Measurements from ENCODE around the gene MPRIP.

Gene MPRIP

GRCh38 chr17:17091276-17091675 lies 49.0 kb downstream of the MPRIP start:
- DNase-seq: no peak

GRCh38 chr17:17091856-17092756 lies 49.8 kb downstream of the MPRIP start:
- no peak for DNase-seq

- no peak for DNase-seq
Measured at GRCh38 chr17:17093764-17094163, 51.5 kb downstream of the MPRIP start.

GRCh38 chr17:17096438-17097178 lies 54.4 kb downstream of the MPRIP start:
- no peak for DNase-seq

- DNase-seq: no peak
Measured at GRCh38 chr17:17097763-17098345, 55.6 kb downstream of the MPRIP start.

GRCh38 chr17:17098551-17099179 lies 56.4 kb downstream of the MPRIP start:
- no peak for DNase-seq

- DNase-seq: no peak
Measured at GRCh38 chr17:17102176-17102575, 59.9 kb downstream of the MPRIP start.

- DNase-seq: no peak
Measured at GRCh38 chr17:17103160-17103559, 60.9 kb downstream of the MPRIP start.

- no peak for DNase-seq
Measured at GRCh38 chr17:17104036-17104435, 61.8 kb downstream of the MPRIP start.

- no peak for DNase-seq
Measured at GRCh38 chr17:17104494-17104893, 62.2 kb downstream of the MPRIP start.

GRCh38 chr17:17105976-17106375 lies 63.7 kb downstream of the MPRIP start:
- DNase-seq: no peak

- no peak for DNase-seq
Measured at GRCh38 chr17:17106756-17107155, 64.5 kb downstream of the MPRIP start.

GRCh38 chr17:17107281-17107680 lies 65.0 kb downstream of the MPRIP start:
- DNase-seq: no peak

GRCh38 chr17:17107891-17108431 lies 65.7 kb downstream of the MPRIP start:
- DNase-seq: no peak

- peak; percentile 46 for DNase-seq
Measured at GRCh38 chr17:17108451-17109049, 66.3 kb downstream of the MPRIP start.

- peak; percentile 65 for DNase-seq
Measured at GRCh38 chr17:17109256-17109655, 67.0 kb downstream of the MPRIP start.

- peak; percentile 96 for DNase-seq
Measured at GRCh38 chr17:17109907-17110306, 67.7 kb downstream of the MPRIP start.

GRCh38 chr17:17110520-17110919 lies 68.3 kb downstream of the MPRIP start:
- DNase-seq: no peak

GRCh38 chr17:17111401-17112393 lies 69.4 kb downstream of the MPRIP start:
- DNase-seq: peak; percentile 53

GRCh38 chr17:17112628-17113200 lies 70.5 kb downstream of the MPRIP start:
- no peak for DNase-seq
